SK-N-SH treated with all-trans-retinoic acid at 6 μM for 48 hours (cell line): ENCODE results near the gene DCXR.

Experiments
- ATAC-seq: fragments of 200-7000 bp; cut with Tn5 transposase; 3 replicates; pipeline ENCODE4 v1.9.1; 2020; ENCODE audit warnings: mild to moderate bottlenecking, moderate library complexity
- ARNTL ChIP-seq: fragments of 450-650 bp; formaldehyde crosslinking; IDR thresholded peaks from 2 replicates; pipeline ENCODE4 v1.5.0; 2020; ENCODE audit warnings: low read depth, mild to moderate bottlenecking, moderate library complexity, borderline replicate concordance
- CREB5 ChIP-seq: fragments of 250-450 bp; sonication (Bioruptor Pico); IDR thresholded peaks from 2 replicates; pipeline ENCODE4 v1.5.1; 2020; ENCODE audit warnings: low read depth, mild to moderate bottlenecking, moderate library complexity
- CSDC2 ChIP-seq: fragments of 250-450 bp; sonication (Bioruptor Pico); IDR thresholded peaks from 2 replicates; pipeline ENCODE4 v1.5.0; 2020; ENCODE audit warnings: mild to moderate bottlenecking, moderate library complexity
- CSRNP3 ChIP-seq: fragments of 250-450 bp; sonication (Bioruptor Pico); IDR thresholded peaks from 2 replicates; pipeline ENCODE4 v1.5.1; 2021; ENCODE audit warnings: mild to moderate bottlenecking, moderate library complexity
- ESRRG ChIP-seq: fragments of 250-450 bp; sonication (Bioruptor Pico); IDR thresholded peaks from 2 replicates; pipeline ENCODE4 v1.6.1; 2021; ENCODE audit warnings: mild to moderate bottlenecking
- GLIS3 ChIP-seq: fragments of 250-450 bp; sonication (Bioruptor Pico); IDR thresholded peaks from 2 replicates; pipeline ENCODE4 v1.5.0; 2020; ENCODE audit warnings: mild to moderate bottlenecking, moderate library complexity
- ISL1 ChIP-seq: fragments of 250-450 bp; sonication (Bioruptor Pico); IDR thresholded peaks from 2 replicates; pipeline ENCODE4 v2.1.2; 2022; ENCODE audit warnings: mild to moderate bottlenecking, moderate library complexity
- PATZ1 ChIP-seq: fragments of 250-450 bp; sonication (Bioruptor Pico); IDR thresholded peaks from 2 replicates; pipeline ENCODE4 v1.8.0; 2020; ENCODE audit warnings: mild to moderate bottlenecking, moderate library complexity, borderline replicate concordance
- POU6F1 ChIP-seq: fragments of 250-450 bp; sonication (Bioruptor Pico); IDR thresholded peaks from 2 replicates; pipeline ENCODE4 v1.8.0; 2021; ENCODE audit warnings: low read depth, mild to moderate bottlenecking, moderate library complexity, borderline replicate concordance
- PPARA ChIP-seq: fragments of 250-450 bp; sonication (Bioruptor Pico); IDR thresholded peaks from 2 replicates; pipeline ENCODE4 v1.5.0; 2020; ENCODE audit warnings: mild to moderate bottlenecking, borderline replicate concordance
- RARB ChIP-seq: fragments of 250-450 bp; sonication (Bioruptor Pico); IDR thresholded peaks from 2 replicates; pipeline ENCODE4 v1.8.0; 2021; ENCODE audit warnings: mild to moderate bottlenecking, moderate library complexity
- SNAI2 ChIP-seq: fragments of 250-450 bp; sonication (Bioruptor Pico); IDR thresholded peaks from 2 replicates; pipeline ENCODE4 v1.5.0; 2020; ENCODE audit warnings: mild to moderate bottlenecking, moderate library complexity
- TSHZ2 ChIP-seq: fragments of 250-450 bp; sonication (Bioruptor Pico); IDR thresholded peaks from 2 replicates; pipeline ENCODE4 v1.5.0; 2020; ENCODE audit warnings: mild to moderate bottlenecking, moderate library complexity
- ZFP3 ChIP-seq: fragments of 250-450 bp; sonication (Bioruptor Pico); IDR thresholded peaks from 2 replicates; pipeline ENCODE4 v1.5.0; 2020; ENCODE audit warnings: mild to moderate bottlenecking, moderate library complexity
- ZFP30 ChIP-seq: fragments of 450-650 bp; formaldehyde crosslinking; IDR thresholded peaks from 2 replicates; pipeline ENCODE4 v1.5.0; 2022; ENCODE audit warnings: mild to moderate bottlenecking, moderate library complexity
- ZNF565 ChIP-seq: fragments of 450-650 bp; formaldehyde crosslinking; conservative IDR thresholded peaks from 2 replicates; pipeline ENCODE4 v1.5.0; 2020; ENCODE audit warnings: low read depth, mild to moderate bottlenecking, moderate library complexity
- ZNF8 ChIP-seq: fragments of 450-650 bp; formaldehyde crosslinking; IDR thresholded peaks from 2 replicates; pipeline ENCODE4 v1.5.0; 2020; ENCODE audit warnings: mild to moderate bottlenecking, moderate library complexity

DCXR gene

GRCh38 chr17:82063424-82064415 lies 26.2 kb upstream of the DCXR start (continued):
- no peak for TF ChIP-seq PATZ1
- TF ChIP-seq TSHZ2 (CRISPR knock-in tag), result no peak
- TF ChIP-seq ZNF565 (CRISPR knock-in tag), result no peak
- no peak for TF ChIP-seq ZNF8 (CRISPR knock-in tag)
- TF ChIP-seq, all 23 proteins: peak for 0

- TF ChIP-seq PPARA (CRISPR knock-in tag) (no peak), ZFP3 (CRISPR knock-in tag) (no peak), POU6F1 (no peak), CREB5 (CRISPR knock-in tag) (no peak), ESRRG (CRISPR knock-in tag) (no peak), ZFP30 (CRISPR knock-in tag) (no peak), RARB (CRISPR knock-in tag) (no peak), ARNTL (CRISPR knock-in tag) (no peak), PATZ1 (no peak), ZNF565 (CRISPR knock-in tag) (no peak), ZNF8 (CRISPR knock-in tag) (no peak), SNAI2 (no peak), CSRNP3 (CRISPR knock-in tag) (no peak), TSHZ2 (CRISPR knock-in tag) (no peak), GLIS3 (CRISPR knock-in tag) (no peak), ISL1 (no peak), CSDC2 (no peak)
- ATAC-seq, result no peak
Measured at GRCh38 chr17:82062984-82063368, 25.5 kb upstream of the DCXR start.
